ENCODE measurements around the gene DYRK1B. TPM values are rescaled to one million over a fixed set of nuclear protein-coding genes. Genes with fewer than 3 reads are reported as not detected.
A peak's percentile ranks its signal among the peaks of the same experiment; 100 is the strongest.

Gene DYRK1B
- total RNA-seq, 2 experiments from 2014 or later, result 5.4 to 7.0 TPM

DNA sequence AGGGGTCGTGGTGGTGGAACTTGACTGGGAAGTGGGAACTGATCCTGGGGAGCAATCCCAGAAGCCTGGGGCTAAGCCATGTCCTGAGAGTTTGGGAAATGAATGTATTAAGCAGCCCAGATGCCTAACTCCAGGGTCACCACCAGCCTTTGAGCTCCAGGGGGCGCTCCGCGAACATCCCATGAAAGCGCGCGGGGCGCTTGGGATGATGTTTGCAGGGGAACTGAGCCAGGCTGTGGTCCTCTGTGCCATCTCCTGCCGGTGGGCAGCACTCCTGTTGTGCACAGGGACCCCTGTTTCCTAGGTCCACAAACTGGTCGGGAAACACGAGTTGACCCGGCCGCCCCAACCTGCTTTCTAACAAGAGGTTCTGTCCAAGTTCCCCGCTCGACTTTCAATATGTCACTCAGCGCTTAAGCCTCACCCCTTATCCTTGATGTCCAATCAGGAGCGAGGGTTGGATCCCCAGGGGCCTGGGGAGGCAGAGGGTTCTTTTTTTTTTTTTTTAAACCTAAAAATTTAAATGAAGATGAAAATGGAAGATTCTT lies 40.9 kb downstream of the DYRK1B start:
- peak overlapping the region; percentile 75 for H3K4me3 Mint-ChIP-seq
- POLR2A ChIA-PET, result interaction anchor here (0.9 to 1.2 kb wide), 2 partner anchors 10 to 53 kb away, joined by 3 to 5 read pairs; partner anchors contain the start of gene FBL
- intact Hi-C loops (cut with micrococcal nuclease), result loop anchor here (5.0 kb wide), 1 partner anchor 49 kb away; no protein-coding TSS in a partner anchor
- H3K9me3 Mint-ChIP-seq, result peaks cover 7% of the 10 kb centered on the region
- H3K27me3 Mint-ChIP-seq, result peaks cover 4% of the 10 kb centered on the region
- peaks cover 4% of the 10 kb centered on the region for H3K4me1 Mint-ChIP-seq (ENCODE audit: low read depth)
- CTCF ChIA-PET, result interaction anchor here (0.6 to 4.5 kb wide), 38 partner anchors 8 to 641 kb away, joined by 3 to 63 read pairs (median 4); partner anchors contain the start of genes DYRK1B and PSMC4
- TF ChIP-seq, protein P1, sequence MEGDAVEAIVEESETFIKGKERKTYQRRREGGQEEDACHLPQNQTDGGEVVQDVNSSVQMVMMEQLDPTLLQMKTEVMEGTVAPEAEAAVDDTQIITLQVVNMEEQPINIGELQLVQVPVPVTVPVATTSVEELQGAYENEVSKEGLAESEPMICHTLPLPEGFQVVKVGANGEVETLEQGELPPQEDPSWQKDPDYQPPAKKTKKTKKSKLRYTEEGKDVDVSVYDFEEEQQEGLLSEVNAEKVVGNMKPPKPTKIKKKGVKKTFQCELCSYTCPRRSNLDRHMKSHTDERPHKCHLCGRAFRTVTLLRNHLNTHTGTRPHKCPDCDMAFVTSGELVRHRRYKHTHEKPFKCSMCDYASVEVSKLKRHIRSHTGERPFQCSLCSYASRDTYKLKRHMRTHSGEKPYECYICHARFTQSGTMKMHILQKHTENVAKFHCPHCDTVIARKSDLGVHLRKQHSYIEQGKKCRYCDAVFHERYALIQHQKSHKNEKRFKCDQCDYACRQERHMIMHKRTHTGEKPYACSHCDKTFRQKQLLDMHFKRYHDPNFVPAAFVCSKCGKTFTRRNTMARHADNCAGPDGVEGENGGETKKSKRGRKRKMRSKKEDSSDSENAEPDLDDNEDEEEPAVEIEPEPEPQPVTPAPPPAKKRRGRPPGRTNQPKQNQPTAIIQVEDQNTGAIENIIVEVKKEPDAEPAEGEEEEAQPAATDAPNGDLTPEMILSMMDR (IDR thresholded peaks at IDR 0.05), result peak; percentile 98
- H3K36me3 Mint-ChIP-seq (ENCODE audit: low read depth), result no peaks in the 10 kb centered on the region
- ATAC-seq (peak; percentile 96), DNase-seq (peak; percentile 86)
- H3K27ac Mint-ChIP-seq, result no peak overlapping the region

DNA sequence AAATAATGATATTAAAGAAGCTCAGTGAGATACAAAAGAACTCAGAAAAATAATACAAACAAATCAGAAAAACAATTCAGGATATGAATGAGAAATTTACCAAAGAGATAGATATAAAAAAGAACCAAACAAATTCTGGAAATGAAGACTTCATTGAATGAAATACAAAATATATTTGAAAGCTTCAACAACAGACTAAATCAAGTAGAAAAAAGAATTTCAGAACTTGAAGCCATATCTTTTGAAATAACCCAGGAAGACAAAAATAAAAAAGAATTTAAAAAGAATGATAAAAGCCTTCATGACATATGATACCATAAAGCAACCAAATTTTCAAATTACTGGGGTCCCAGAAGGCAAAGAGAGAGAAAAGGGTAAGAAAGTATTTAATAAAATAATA lies 45.7 kb downstream of the DYRK1B start:
- intact Hi-C loops (cut with micrococcal nuclease), result no loop called here
- POLR2A ChIA-PET, result no interaction called here
- CTCF ChIA-PET, result interaction anchor here (1.2 kb wide), 1 partner anchor 56 kb away, joined by 3 read pairs; no protein-coding TSS in a partner anchor
- Mint-ChIP-seq H3K9me3 (peaks cover 11% of the 10 kb centered on the region), H3K36me3 (ENCODE audit: low read depth) (no peaks in the 10 kb centered on the region), H3K4me3 (no peak overlapping the region), H3K4me1 (ENCODE audit: low read depth) (no peaks in the 10 kb centered on the region), H3K27me3 (peaks cover 11% of the 10 kb centered on the region), H3K27ac (no peak overlapping the region)
- no peak for DNase-seq
- no peak for ATAC-seq
- TF ChIP-seq, protein P1 (IDR thresholded peaks at IDR 0.05), result no peak

DNA sequence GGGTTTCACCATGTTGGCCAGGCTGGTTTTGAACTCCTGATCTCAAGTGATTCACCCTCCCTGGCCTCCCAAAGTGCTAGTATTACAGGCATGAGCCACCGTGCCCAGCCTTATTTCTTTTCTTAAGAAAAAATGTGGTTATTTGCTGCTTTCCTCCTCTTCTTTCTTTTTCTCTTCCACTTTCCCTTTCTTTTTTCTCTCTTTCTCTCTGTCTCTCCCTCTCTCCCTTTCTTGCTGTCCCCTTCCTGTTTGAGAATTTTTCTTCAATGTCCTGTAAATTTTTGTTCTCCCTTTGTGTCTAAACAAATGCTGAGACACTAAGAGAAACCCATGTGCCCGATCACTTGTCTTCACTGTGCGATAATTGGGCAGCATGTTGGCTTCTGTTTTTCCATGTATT lies 53.1 kb downstream of the DYRK1B start:
- ChIA-PET CTCF (interaction anchor here (1.7 to 2.0 kb wide), 2 partner anchors 11 to 14 kb away, joined by 6 to 16 read pairs; no protein-coding TSS in a partner anchor), POLR2A (no interaction called here)
- no peak overlapping the region for H3K27ac Mint-ChIP-seq
- TF ChIP-seq, protein P1 (IDR thresholded peaks at IDR 0.05), result no peak
- H3K4me3 Mint-ChIP-seq, result no peak overlapping the region
- H3K9me3 Mint-ChIP-seq, result no peaks in the 10 kb centered on the region
- DNase-seq (no peak), ATAC-seq (no peak)
- intact Hi-C loops (cut with micrococcal nuclease), result no loop called here
- peaks cover 24% of the 10 kb centered on the region for H3K27me3 Mint-ChIP-seq
- peaks cover 4% of the 10 kb centered on the region for H3K4me1 Mint-ChIP-seq (ENCODE audit: low read depth)
- H3K36me3 Mint-ChIP-seq (ENCODE audit: low read depth), result no peaks in the 10 kb centered on the region

DNA sequence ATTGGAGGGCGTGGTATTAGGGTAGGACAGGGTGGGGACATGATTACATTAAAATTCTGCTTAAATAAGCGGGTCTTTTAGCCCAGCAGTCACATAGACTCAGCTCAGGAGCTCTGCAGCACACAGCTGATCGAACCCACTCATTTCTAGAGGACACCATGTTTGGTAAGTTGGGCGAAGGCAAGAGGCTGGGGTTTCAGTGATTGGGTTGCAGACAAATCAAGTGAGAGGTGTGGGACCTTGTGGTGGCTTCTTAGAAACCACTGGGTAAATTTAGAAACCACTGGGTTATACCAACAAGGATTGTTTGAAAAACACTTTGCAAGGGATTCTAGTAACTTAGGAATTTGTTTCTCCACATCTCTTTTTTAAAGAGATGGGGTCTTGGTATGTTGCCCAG lies 55.2 kb downstream of the DYRK1B start, which contains the start of gene LEUTX:
LEUTX (plus strand) TSS at position 92 of the 400 bp plus-strand sequence; CDS start at position 159, 67 bp downstream.
- DNase-seq (peak; percentile 33), ATAC-seq (peak; percentile 47)
- no peaks in the 10 kb centered on the region for H3K9me3 Mint-ChIP-seq
- ChIA-PET POLR2A (no interaction called here), CTCF (interaction anchor here (2.0 kb wide), 1 partner anchor 12 kb away, joined by 6 read pairs; no protein-coding TSS in a partner anchor)
- peaks cover 20% of the 10 kb centered on the region for H3K27me3 Mint-ChIP-seq
- H3K4me1 Mint-ChIP-seq (ENCODE audit: low read depth), result peaks cover 4% of the 10 kb centered on the region
- intact Hi-C loops (cut with micrococcal nuclease), result no loop called here
- H3K27ac Mint-ChIP-seq, result no peak within 1 kb of the TSS
- no peaks in the 10 kb centered on the region for H3K36me3 Mint-ChIP-seq (ENCODE audit: low read depth)
- TF ChIP-seq, protein P1 (IDR thresholded peaks at IDR 0.05), result no peak
- H3K4me3 Mint-ChIP-seq, result no peak within 1 kb of the TSS

Small RNAs within 50 kb of the gene (microRNA-seq; reads per million reads assigned to microRNA genes)
- gene MIR6719 (ENCODE audit: borderline microRNAs expressed, borderline replicate concordance), result not detected

Other genes starting within 250 kb of the DYRK1B start
- gene LGALS13, start 231.6 kb downstream of the DYRK1B start, total RNA-seq, result not detected
- not detected for gene LGALS16, start 178.2 kb downstream of the DYRK1B start, total RNA-seq
- gene LGALS14, start 129.7 kb downstream of the DYRK1B start, total RNA-seq, result 1 to 10 TPM in 1 of 2 experiments, not detected in 1; 1.8 TPM
- gene CLC, start 96.1 kb downstream of the DYRK1B start, total RNA-seq, result not detected
- not detected for gene LEUTX, start 55.3 kb downstream of the DYRK1B start, total RNA-seq
- gene FBL, start 12.2 kb upstream of the DYRK1B start, total RNA-seq, result 100 to 1,000 TPM; 901 to 905 TPM
- gene FCGBP, start 100.5 kb upstream of the DYRK1B start, total RNA-seq, result 1 to 10 TPM; 4.8 to 6.9 TPM
- 100 to 1,000 TPM; 105 to 107 TPM for gene PSMC4, start 137.0 kb upstream of the DYRK1B start, total RNA-seq
- gene ZNF546, start 162.9 kb upstream of the DYRK1B start, total RNA-seq, result 1 to 10 TPM; 5.2 to 5.6 TPM
- gene ZNF780B, start 222.1 kb upstream of the DYRK1B start, total RNA-seq, result 10 to 100 TPM; 15.5 to 18.6 TPM